NT2/D1 (cell line): Measurements from ENCODE around the gene WDR90.

Source experiments
- SUZ12 ChIP-seq: IDR thresholded peaks from 2 replicates; pipeline ENCODE4 v1.6.1; 2011; ENCODE audit not compliant: insufficient read length, insufficient read depth; ENCODE audit errors: extremely low read depth
- YY1 ChIP-seq: IDR thresholded peaks from 2 replicates; pipeline ENCODE4 v1.6.1; 2011; ENCODE audit not compliant: insufficient read length, insufficient read depth
- ZNF274 ChIP-seq: IDR thresholded peaks from 2 replicates; pipeline ENCODE4 v1.6.1; 2011; ENCODE audit warnings: mild to moderate bottlenecking, low read depth, low read length

GRCh38 chr16:631808-632358 lies 17.3 kb upstream of the WDR90 start:
- TF ChIP-seq YY1 (no peak), ZNF274 (no peak), SUZ12 (no peak)
